Effector memory CD4-positive, alpha-beta T cell (primary cell): Measurements from ENCODE around the gene KLHL29.

Experiments used
- DNase-seq, 3 donors: peaks; one replicate each; pipeline ENCODE4 v3.0.0-alpha.2; 2020
- H3K27ac ChIP-seq: 2 replicates; pipeline ENCODE4 v1.7.0; 2013; ENCODE audit warnings: mild to moderate bottlenecking, low read length, moderate library complexity; ENCODE audit not compliant: insufficient read depth, poor library complexity, severe bottlenecking
- H3K27me3 ChIP-seq: replicated peaks from 2 replicates; pipeline ENCODE4 v1.7.0; 2013; ENCODE audit warnings: mild to moderate bottlenecking, low read length; ENCODE audit not compliant: insufficient read depth, control insufficient read depth, poor library complexity, severe bottlenecking
- H3K36me3 ChIP-seq: 2 replicates; pipeline ENCODE4 v1.7.0; 2013; ENCODE audit warnings: mild to moderate bottlenecking, low read length, moderate library complexity; ENCODE audit not compliant: control insufficient read depth, insufficient read depth
- H3K4me1 ChIP-seq: 2 replicates; pipeline ENCODE4 v1.7.0; 2013; ENCODE audit warnings: low read length, mild to moderate bottlenecking; ENCODE audit not compliant: control insufficient read depth, insufficient read depth, poor library complexity, severe bottlenecking
- H3K4me3 ChIP-seq: 2 replicates; pipeline ENCODE4 v1.7.0; 2013; ENCODE audit warnings: low read length, low read depth, mild to moderate bottlenecking; ENCODE audit not compliant: insufficient read depth, poor library complexity, severe bottlenecking
- H3K9me3 ChIP-seq: 2 replicates; pipeline ENCODE4 v1.7.0; 2013; ENCODE audit warnings: mild to moderate bottlenecking, low read length, moderate library complexity; ENCODE audit not compliant: control insufficient read depth

Gene KLHL29

DNA sequence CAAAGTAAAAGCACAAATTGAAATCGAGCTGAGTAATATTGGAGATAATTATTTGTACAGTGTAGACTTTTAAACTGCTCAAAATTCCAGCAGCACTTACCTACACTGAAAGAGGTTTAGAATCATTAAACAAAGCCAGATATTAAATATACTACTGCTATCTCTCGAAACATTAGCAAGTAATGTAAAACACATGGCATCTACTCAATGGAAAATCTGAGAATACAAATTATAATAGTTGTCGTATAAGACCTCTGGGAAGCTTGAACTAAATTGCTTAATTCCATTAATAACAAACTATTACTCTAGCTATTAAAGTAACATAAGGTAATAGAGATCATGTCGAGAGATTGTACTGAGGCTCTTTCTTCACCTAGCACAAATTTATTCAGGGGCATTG is 108.9 kb downstream of the KLHL29 start:
- no peak for DNase-seq
- H3K4me3 ChIP-seq: no peak overlapping the region
- H3K9me3 ChIP-seq: no peaks in the 10 kb centered on the region
- H3K27me3 ChIP-seq: no peaks in the 10 kb centered on the region
- no peak overlapping the region for H3K27ac ChIP-seq
- no peaks in the 10 kb centered on the region for H3K36me3 ChIP-seq
- peaks cover 16% of the 10 kb centered on the region for H3K4me1 ChIP-seq

GRCh38 chr2:23494286-23494685 is 109.3 kb downstream of the KLHL29 start:
- Histone ChIP-seq H3K27me3 (no peaks in the 10 kb centered on the region), H3K27ac (no peak overlapping the region), H3K36me3 (no peaks in the 10 kb centered on the region), H3K4me1 (peaks cover 16% of the 10 kb centered on the region), H3K4me3 (no peak overlapping the region), H3K9me3 (no peaks in the 10 kb centered on the region)
- DNase-seq: no peak

DNA sequence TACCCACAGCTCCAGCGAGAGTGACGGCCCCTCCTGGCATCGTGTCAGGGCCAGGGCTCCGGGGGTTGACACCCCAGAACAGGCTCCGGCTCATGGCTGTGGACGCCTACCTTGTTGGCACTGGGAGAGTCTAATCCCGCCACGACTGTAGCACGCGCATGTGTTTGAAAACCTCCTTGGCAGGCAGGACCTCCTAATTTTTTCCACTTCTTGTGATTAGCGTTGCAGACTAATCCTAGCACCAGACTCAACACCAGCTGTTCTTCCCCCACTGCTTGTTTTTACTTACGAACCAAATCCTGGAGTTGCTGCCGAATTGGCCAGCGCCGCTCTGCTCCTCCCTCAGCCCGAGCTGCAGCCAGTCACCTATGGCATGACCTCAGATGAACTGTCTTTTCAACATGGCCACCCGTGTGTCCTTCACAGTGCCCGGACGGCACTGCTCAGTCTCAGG is 110.7 kb downstream of the KLHL29 start:
- H3K27me3 ChIP-seq: no peaks in the 10 kb centered on the region
- DNase-seq: no peak
- peaks cover 16% of the 10 kb centered on the region for H3K4me1 ChIP-seq
- no peak overlapping the region for H3K4me3 ChIP-seq
- H3K27ac ChIP-seq: no peak overlapping the region
- H3K36me3 ChIP-seq: no peaks in the 10 kb centered on the region
- H3K9me3 ChIP-seq: no peaks in the 10 kb centered on the region

DNA sequence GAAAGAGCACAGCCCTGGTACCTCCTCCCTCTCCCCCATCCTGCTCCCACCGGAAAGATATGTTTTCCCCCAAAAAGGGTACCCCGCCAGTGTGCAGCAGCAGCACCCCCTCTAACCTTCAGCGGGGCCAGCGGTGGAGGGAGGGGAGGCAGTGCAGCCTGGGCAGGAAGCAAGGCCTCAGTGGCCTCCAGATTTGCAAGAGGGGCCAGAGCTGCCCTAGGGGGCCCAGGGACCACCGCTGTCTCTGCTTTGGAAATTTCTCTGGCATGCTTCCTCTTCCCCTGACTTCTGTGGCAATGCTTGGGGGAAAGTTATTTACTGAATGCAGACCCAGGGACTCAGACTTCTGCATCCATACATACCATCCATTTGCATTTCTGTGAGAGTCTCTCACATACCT is 111.5 kb downstream of the KLHL29 start:
- no peak overlapping the region for H3K4me3 ChIP-seq
- peaks cover 16% of the 10 kb centered on the region for H3K4me1 ChIP-seq
- H3K27ac ChIP-seq: no peak overlapping the region
- H3K36me3 ChIP-seq: no peaks in the 10 kb centered on the region
- no peaks in the 10 kb centered on the region for H3K9me3 ChIP-seq
- H3K27me3 ChIP-seq: no peaks in the 10 kb centered on the region
- no peak for DNase-seq

DNA sequence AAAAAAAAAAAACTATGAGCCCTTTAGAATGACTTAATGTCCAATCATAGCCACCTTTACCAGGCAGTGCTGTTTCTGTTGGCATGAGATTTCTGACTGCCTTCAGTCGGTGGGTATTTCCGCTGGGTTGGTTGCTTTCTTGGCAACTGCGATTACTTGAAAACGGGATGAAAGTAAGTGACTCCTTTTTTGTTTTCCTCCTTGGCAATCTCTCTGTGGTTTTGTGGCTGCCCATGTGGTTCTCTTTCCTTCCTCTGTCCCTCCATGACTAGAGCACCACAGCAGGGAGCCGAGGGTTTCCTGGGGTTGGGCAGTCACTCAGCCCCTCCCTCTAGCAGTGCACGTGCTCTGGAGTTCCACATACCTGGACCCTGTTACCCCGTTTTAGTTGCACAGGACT is 112.1 kb downstream of the KLHL29 start:
- no peak for DNase-seq
- Histone ChIP-seq H3K4me1 (peaks cover 16% of the 10 kb centered on the region), H3K4me3 (no peak overlapping the region), H3K36me3 (no peaks in the 10 kb centered on the region), H3K27me3 (no peaks in the 10 kb centered on the region), H3K9me3 (no peaks in the 10 kb centered on the region), H3K27ac (no peak overlapping the region)

- Histone ChIP-seq H3K27me3 (no peaks in the 10 kb centered on the region), H3K4me3 (no peak overlapping the region), H3K27ac (no peak overlapping the region), H3K9me3 (no peaks in the 10 kb centered on the region), H3K36me3 (no peaks in the 10 kb centered on the region), H3K4me1 (peaks cover 16% of the 10 kb centered on the region)
- no peak for DNase-seq
Measured at GRCh38 chr2:23497536-23497935, 112.6 kb downstream of the KLHL29 start.

GRCh38 chr2:23498943-23499342 is 114.0 kb downstream of the KLHL29 start:
- Histone ChIP-seq H3K27me3 (no peaks in the 10 kb centered on the region), H3K4me3 (no peak overlapping the region), H3K4me1 (peaks cover 16% of the 10 kb centered on the region), H3K36me3 (no peaks in the 10 kb centered on the region), H3K27ac (no peak overlapping the region), H3K9me3 (no peaks in the 10 kb centered on the region)
- no peak for DNase-seq

- DNase-seq: no peak
- Histone ChIP-seq H3K9me3 (no peaks in the 10 kb centered on the region), H3K4me1 (peaks cover 16% of the 10 kb centered on the region), H3K36me3 (no peaks in the 10 kb centered on the region), H3K4me3 (no peak overlapping the region), H3K27me3 (no peaks in the 10 kb centered on the region), H3K27ac (no peak overlapping the region)
Measured at GRCh38 chr2:23499439-23499838, 114.5 kb downstream of the KLHL29 start.

DNA sequence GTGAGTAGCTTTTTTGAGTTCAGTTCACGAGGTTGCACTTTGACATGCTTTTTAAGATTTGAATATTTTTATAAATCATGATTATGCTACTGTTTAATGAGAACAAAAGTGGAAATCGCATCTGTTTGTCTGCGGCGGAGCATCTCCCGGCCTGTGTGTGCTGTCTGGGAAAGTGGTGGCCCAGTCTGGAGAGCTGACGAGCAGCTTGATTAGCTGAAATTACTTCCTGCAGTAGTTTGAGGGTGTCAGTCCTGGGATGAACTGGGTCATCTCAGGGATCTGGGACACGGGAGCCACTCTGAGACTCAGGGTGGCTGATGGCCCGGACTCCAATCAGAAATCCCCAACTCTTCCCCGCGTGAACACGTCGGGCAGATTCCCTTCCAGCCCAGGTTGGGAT is 115.9 kb downstream of the KLHL29 start:
- Histone ChIP-seq H3K4me3 (no peak overlapping the region), H3K27me3 (no peaks in the 10 kb centered on the region), H3K27ac (no peak overlapping the region), H3K4me1 (peaks cover 12% of the 10 kb centered on the region), H3K36me3 (no peaks in the 10 kb centered on the region), H3K9me3 (no peaks in the 10 kb centered on the region)
- no peak for DNase-seq

DNA sequence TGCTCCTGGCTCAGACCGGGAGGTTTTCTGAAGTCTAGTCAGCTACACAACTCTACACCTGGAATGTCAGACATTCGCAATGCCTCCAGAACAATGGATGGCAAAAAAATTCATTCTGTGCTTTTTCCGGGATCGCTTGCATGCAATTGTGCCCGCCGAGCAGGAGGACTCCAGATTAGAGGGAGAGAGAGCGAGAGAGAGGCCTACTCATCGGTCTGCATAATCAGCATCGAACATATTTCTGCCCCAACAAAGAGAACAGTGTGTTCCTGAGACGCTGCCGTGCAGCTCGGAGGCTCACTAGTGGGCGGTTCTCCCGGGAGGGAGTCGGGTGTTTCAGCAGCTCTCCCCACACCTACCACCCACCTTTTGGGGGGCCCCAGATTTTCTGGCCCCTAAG is 117.1 kb downstream of the KLHL29 start:
- Histone ChIP-seq H3K9me3 (no peaks in the 10 kb centered on the region), H3K36me3 (no peaks in the 10 kb centered on the region), H3K4me3 (no peak overlapping the region), H3K27ac (no peak overlapping the region), H3K4me1 (no peaks in the 10 kb centered on the region), H3K27me3 (no peaks in the 10 kb centered on the region)
- no peak for DNase-seq

- Histone ChIP-seq H3K27me3 (no peaks in the 10 kb centered on the region), H3K4me3 (no peak overlapping the region), H3K4me1 (no peaks in the 10 kb centered on the region), H3K36me3 (no peaks in the 10 kb centered on the region), H3K27ac (no peak overlapping the region), H3K9me3 (no peaks in the 10 kb centered on the region)
- no peak for DNase-seq
Measured at GRCh38 chr2:23503097-23503496, 118.1 kb downstream of the KLHL29 start.
